ENCODE data around the gene ETV7. TPM values are rescaled to one million over a fixed set of nuclear protein-coding genes. Genes with fewer than 3 reads are reported as not detected.
A peak's percentile ranks its signal among the peaks of the same experiment; 100 is the strongest.

The ETV7 gene
- total RNA-seq, 1 donor from 2014 or later: 5.2 TPM

DNA sequence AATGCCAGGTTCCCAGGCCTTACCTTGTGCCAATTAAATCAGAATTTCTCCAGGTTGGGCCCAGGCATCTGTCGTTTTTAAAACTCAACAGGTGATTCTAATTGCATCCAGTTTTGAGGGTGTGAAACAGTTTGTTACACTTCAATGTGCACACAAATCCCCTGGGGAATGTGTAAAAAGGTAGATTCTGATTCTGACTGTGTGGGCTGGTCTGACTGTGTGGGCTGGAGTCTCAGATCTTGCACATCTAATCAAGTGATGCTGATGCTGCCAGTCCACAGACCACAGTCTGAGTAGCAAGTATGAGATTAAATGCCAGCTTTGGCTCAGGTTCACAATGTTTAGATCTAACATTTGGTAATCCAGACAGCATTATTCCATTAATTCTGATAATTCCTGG lies 12.5 kb upstream of the ETV7 start:
- no peak for ATAC-seq
- Histone ChIP-seq H3K36me3 (no peaks in the 10 kb centered on the region), H3K27me3 (ENCODE audit: low read depth) (no peaks in the 10 kb centered on the region), H3K4me1 (no peaks in the 10 kb centered on the region), H3K27ac (no peak overlapping the region), H3K9me3 (no peaks in the 10 kb centered on the region), H3K4me3 (no peak overlapping the region)
- no peak for DNase-seq
- TF ChIP-seq, protein P1, sequence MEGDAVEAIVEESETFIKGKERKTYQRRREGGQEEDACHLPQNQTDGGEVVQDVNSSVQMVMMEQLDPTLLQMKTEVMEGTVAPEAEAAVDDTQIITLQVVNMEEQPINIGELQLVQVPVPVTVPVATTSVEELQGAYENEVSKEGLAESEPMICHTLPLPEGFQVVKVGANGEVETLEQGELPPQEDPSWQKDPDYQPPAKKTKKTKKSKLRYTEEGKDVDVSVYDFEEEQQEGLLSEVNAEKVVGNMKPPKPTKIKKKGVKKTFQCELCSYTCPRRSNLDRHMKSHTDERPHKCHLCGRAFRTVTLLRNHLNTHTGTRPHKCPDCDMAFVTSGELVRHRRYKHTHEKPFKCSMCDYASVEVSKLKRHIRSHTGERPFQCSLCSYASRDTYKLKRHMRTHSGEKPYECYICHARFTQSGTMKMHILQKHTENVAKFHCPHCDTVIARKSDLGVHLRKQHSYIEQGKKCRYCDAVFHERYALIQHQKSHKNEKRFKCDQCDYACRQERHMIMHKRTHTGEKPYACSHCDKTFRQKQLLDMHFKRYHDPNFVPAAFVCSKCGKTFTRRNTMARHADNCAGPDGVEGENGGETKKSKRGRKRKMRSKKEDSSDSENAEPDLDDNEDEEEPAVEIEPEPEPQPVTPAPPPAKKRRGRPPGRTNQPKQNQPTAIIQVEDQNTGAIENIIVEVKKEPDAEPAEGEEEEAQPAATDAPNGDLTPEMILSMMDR (IDR thresholded peaks at IDR 0.05): no peak
- intact Hi-C loops (cut with DNase I): no loop called here

DNA sequence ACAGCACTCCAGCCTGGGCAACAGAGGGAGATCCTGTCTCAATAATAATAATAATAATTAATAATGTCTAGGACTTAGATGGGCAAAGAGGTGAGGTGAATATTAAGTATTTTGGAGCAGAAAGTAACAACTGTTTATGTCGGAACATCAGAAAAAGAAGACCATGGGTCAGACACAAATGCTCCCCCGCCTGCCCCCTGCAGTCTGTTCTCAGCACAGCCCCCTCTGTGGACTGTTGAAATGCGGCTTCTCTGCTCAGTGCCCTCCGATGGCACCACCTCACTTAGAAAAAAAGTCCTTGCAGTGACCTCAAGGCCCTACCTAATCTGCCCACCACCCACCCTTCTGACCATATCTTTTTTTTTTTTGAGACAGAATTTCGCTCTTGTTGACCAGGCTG lies 5.2 kb upstream of the ETV7 start:
- TF ChIP-seq, protein P1 (IDR thresholded peaks at IDR 0.05): no peak
- no peaks in the 10 kb centered on the region for H3K36me3 ChIP-seq
- intact Hi-C loops (cut with DNase I): no loop called here
- H3K9me3 ChIP-seq: no peaks in the 10 kb centered on the region
- peaks cover 9% of the 10 kb centered on the region for H3K4me1 ChIP-seq
- H3K27me3 ChIP-seq (ENCODE audit: low read depth): no peaks in the 10 kb centered on the region
- DNase-seq: no peak
- no peak overlapping the region for H3K4me3 ChIP-seq
- no peak overlapping the region for H3K27ac ChIP-seq
- no peak for ATAC-seq

DNA sequence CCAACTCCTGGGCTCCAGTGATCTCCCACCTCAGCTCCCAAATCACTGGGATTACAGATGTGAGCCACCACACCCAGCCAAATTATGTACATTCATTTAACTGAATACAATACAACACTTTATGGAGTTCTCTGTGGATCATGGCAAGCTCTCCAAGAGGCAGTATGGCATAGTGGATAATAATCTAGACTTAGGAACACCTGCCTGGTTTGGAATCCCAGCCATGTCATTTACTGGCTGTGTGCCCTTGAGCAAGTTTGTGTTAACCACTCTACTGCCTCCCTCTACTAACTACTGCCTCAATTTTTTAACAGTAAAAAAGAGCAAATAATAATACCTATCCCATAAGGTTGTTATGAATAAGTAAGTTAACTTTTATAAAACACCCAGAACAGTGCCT lies 1.9 kb upstream of the ETV7 start:
- intact Hi-C loops (cut with DNase I): no loop called here
- no peak for ATAC-seq
- no peaks in the 10 kb centered on the region for H3K36me3 ChIP-seq

DNA sequence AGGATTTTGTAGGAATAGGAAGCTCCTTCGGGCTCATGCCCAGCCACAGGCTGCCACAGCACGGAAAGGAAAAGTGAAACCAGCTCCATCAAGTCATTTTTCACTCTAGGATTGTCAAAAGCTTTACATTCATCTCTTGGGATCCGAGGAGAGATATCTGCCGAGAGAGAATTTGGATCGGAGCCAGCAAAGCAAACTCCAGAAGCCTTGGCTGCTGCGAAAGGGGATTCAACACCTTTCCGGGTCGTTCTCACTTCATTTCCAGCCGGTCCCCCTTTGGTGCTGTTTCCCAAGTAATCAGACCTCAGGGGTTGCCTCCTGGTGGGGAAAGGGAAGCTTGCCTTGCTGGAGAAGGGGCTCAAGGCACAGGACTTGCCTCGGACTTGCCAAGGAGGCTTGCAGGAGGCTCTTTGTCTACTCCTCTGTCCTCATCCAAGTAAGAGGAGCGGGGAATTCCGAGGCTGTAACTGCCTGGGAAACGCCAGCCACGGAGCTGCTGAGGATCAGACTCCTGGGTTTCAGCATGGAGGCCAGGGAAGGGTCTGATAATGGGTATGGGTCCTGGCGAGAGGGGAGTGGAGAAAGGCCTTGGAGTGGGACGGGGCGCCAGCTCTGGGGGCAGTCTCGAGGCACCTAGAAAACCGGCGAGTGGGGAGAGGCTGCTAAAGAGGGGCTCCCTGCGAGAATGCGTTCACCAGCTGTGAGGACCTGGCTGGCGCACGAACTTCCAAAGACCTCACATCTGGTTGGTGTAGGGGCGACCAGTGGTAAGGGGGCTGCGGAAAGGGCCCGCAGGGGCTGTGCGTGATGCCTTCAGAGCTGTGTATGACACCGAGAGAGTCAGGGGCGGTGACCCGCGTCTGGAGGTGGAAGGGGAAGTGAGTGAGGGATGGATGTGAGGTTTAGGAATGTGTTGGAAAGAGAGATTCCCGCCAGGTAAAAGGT lies 702 bp downstream of the ETV7 start:
- Histone ChIP-seq H3K27ac (peak overlapping the region; percentile 74), H3K27me3 (ENCODE audit: low read depth) (no peaks in the 10 kb centered on the region), H3K36me3 (no peaks in the 10 kb centered on the region), H3K9me3 (no peaks in the 10 kb centered on the region), H3K4me3 (peak overlapping the region; percentile 81), H3K4me1 (peaks cover 9% of the 10 kb centered on the region)
- intact Hi-C loops (cut with DNase I): no loop called here
- TF ChIP-seq, protein P1 (IDR thresholded peaks at IDR 0.05): no peak
- DNase-seq (peak; percentile 63), ATAC-seq (peak; percentile 69 to 70)

More for the DNA sequence above, 1.9 kb upstream of the ETV7 start:
- Histone ChIP-seq H3K27me3 (ENCODE audit: low read depth) (no peaks in the 10 kb centered on the region), H3K9me3 (no peaks in the 10 kb centered on the region), H3K27ac (no peak overlapping the region), H3K4me1 (peaks cover 9% of the 10 kb centered on the region), H3K4me3 (no peak overlapping the region)
- TF ChIP-seq, protein P1 (IDR thresholded peaks at IDR 0.05): no peak
- DNase-seq: no peak

DNA sequence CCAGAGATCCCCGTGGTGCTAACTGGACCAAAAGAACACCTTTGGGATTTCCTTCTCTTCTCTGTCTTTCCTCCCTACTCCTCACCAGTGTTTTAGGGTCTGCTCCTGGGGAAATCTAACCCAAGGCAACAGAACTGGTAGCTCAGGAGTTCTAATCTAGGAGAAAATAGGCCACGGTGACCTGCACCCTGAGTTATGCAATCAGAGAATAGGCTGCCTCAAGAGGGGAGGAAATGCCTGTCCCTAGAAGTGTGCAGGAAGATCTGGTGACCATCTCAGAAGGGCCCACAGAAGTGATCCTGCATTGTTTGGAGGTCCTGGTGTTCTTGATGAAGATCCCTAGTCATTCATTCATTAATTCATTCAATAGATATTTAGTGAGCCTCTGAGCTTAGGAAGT lies 3.4 kb downstream of the ETV7 start:
- no peak overlapping the region for H3K4me3 ChIP-seq
- DNase-seq (no peak), ATAC-seq (no peak)
- TF ChIP-seq, protein P1 (IDR thresholded peaks at IDR 0.05): no peak
- no peaks in the 10 kb centered on the region for H3K27me3 ChIP-seq (ENCODE audit: low read depth)
- intact Hi-C loops (cut with DNase I): no loop called here
- H3K4me1 ChIP-seq: peaks cover 9% of the 10 kb centered on the region
- H3K36me3 ChIP-seq: no peaks in the 10 kb centered on the region
- no peaks in the 10 kb centered on the region for H3K9me3 ChIP-seq
- no peak overlapping the region for H3K27ac ChIP-seq
